NT2/D1 (cell line): ENCODE results near the gene GPR62.

Source experiments
- DNase-seq: peaks from one replicate; pipeline ENCODE4 v3.0.0-alpha.2; 2011; ENCODE audit warnings: low read depth, low spot score
- H3K27me3 ChIP-seq: 2 replicates; pipeline ENCODE4 v1.6.0; 2011; ENCODE audit warnings: mild to moderate bottlenecking; ENCODE audit not compliant: insufficient read length, insufficient read depth
- H3K36me3 ChIP-seq: 2 replicates; pipeline ENCODE4 v1.6.1; 2011; ENCODE audit warnings: mild to moderate bottlenecking, low read length, mixed read lengths; ENCODE audit not compliant: insufficient read depth, insufficient read length
- H3K4me1 ChIP-seq: 2 replicates; pipeline ENCODE4 v1.5.1; 2011; ENCODE audit not compliant: insufficient read depth, insufficient read length
- H3K4me3 ChIP-seq: 2 replicates; pipeline ENCODE4 v1.5.1; 2011; ENCODE audit warnings: low read depth; ENCODE audit not compliant: insufficient read length
- H3K9ac ChIP-seq: 2 replicates; pipeline ENCODE4 v1.6.0; 2011; ENCODE audit warnings: low read depth; ENCODE audit not compliant: insufficient read length
- H3K9me3 ChIP-seq: 2 replicates; pipeline ENCODE4 v1.5.1; 2011; ENCODE audit warnings: mild to moderate bottlenecking, low read length; ENCODE audit not compliant: insufficient read depth
- SUZ12 ChIP-seq: IDR thresholded peaks from 2 replicates; pipeline ENCODE4 v1.6.1; 2011; ENCODE audit not compliant: insufficient read length, insufficient read depth; ENCODE audit errors: extremely low read depth
- YY1 ChIP-seq: IDR thresholded peaks from 2 replicates; pipeline ENCODE4 v1.6.1; 2011; ENCODE audit not compliant: insufficient read length, insufficient read depth
- ZNF274 ChIP-seq: IDR thresholded peaks from 2 replicates; pipeline ENCODE4 v1.6.1; 2011; ENCODE audit warnings: mild to moderate bottlenecking, low read depth, low read length

Gene GPR62

GRCh38 chr3:51960386-51960785 is 5.2 kb downstream of the GPR62 start:
- H3K4me1 ChIP-seq: peaks cover 27% of the 10 kb centered on the region
- no peak for DNase-seq
- TF ChIP-seq ZNF274 (no peak), SUZ12 (no peak), YY1 (no peak)
- no peak overlapping the region for H3K4me3 ChIP-seq
- peaks cover 63% of the 10 kb centered on the region for H3K36me3 ChIP-seq
- H3K9me3 ChIP-seq: no peaks in the 10 kb centered on the region
- peak overlapping the region; percentile 18 for H3K9ac ChIP-seq
- peaks cover 3% of the 10 kb centered on the region for H3K27me3 ChIP-seq

- Histone ChIP-seq H3K4me1 (peaks cover 30% of the 10 kb centered on the region), H3K36me3 (peaks cover 64% of the 10 kb centered on the region)
- TF ChIP-seq YY1 (no peak), SUZ12 (no peak), ZNF274 (no peak)
Observed at GRCh38 chr3:51961011-51961410, 5.8 kb downstream of the GPR62 start.

DNA sequence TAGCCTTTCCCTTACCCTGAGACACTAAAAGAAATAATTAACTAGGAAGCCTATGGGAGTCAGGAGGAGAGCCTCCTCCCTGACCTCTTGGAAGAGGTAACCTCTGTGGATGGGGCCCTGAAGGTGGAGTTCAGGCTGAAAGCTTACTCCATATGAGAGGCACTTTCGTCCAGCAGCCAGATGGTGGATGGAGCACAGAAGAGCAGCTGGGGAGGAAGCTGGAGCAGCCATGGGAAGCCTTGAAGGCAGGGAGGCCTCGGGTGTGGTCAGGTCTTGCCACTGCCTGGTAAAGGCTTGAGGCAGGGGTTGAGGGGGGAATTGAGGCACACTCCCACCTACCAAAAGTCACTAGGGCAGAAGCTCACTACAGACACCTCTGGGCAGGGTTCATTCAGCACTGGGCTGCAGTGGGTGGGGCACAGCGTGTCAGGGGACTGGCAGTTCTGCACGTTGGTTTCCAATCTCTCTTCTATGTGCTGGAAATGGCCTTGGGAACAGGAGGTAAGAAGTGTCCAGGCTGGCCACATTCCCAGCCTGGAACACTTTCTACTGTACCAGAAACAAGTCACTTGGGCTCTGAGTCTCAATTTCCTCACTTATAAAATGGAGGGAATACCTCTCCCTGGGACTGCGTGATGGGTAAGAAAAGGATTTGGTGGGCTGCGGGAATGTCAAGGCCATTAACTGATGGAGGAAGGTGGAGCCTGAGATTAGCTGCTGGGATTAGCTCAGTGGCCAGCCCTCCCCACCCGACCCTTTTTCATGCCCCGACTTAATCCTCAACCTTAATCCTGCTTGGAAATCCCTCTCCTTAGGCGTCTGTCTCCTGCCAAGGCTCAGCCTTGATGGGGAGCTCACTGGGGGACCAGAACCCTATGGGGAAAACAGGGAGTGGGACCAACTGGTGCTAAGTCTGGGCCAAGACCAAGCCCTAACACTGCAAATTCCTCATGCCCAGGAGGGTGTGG is 6.7 kb downstream of the GPR62 start:
- no peaks in the 10 kb centered on the region for H3K27me3 ChIP-seq
- H3K36me3 ChIP-seq: peaks cover 64% of the 10 kb centered on the region
- H3K9ac ChIP-seq: no peak overlapping the region
- H3K9me3 ChIP-seq: no peaks in the 10 kb centered on the region
- peaks cover 30% of the 10 kb centered on the region for H3K4me1 ChIP-seq
- TF ChIP-seq SUZ12 (no peak), YY1 (no peak), ZNF274 (no peak)
- no peak for DNase-seq
- H3K4me3 ChIP-seq: no peak overlapping the region

More at GRCh38 chr3:51961011-51961410, 5.8 kb downstream of the GPR62 start:
- DNase-seq: no peak
- Histone ChIP-seq H3K9ac (no peak overlapping the region), H3K27me3 (no peaks in the 10 kb centered on the region), H3K9me3 (no peaks in the 10 kb centered on the region), H3K4me3 (no peak overlapping the region)

DNA sequence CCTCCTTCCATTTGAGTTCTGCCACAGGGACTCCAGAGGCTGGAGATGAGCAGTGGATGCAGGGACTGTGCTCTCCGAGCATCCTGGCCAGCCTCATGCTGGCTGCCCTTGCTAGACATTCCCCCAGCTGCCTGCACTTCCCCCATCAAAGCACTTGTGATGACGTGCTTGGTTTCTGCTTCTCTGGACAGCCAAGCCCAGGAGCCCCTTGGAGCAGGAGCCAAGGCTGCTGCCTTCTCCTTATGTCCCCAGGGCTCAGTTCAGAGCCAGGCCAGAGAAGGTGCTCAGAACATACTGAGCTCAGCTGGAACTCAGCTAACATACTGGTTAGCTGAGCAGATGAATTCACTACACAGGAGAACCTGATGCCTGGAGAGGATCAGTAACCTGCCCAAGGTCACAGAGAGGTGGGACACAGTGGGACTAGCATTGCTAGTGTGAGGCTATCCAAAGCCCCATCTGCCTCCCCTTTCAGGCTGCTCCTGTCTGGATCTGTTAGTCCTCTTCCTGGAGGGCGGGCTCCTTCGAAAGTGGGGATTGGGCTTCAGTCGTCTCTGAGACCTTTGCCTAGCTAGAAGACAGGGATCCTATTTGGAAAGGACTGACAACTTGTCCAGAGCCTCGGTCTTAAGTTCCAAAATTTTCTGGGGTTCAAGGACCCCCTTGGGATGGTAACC is 7.8 kb downstream of the GPR62 start:
- TF ChIP-seq ZNF274 (no peak), SUZ12 (no peak), YY1 (no peak)
- Histone ChIP-seq H3K27me3 (no peaks in the 10 kb centered on the region), H3K36me3 (peaks cover 54% of the 10 kb centered on the region)

DNA sequence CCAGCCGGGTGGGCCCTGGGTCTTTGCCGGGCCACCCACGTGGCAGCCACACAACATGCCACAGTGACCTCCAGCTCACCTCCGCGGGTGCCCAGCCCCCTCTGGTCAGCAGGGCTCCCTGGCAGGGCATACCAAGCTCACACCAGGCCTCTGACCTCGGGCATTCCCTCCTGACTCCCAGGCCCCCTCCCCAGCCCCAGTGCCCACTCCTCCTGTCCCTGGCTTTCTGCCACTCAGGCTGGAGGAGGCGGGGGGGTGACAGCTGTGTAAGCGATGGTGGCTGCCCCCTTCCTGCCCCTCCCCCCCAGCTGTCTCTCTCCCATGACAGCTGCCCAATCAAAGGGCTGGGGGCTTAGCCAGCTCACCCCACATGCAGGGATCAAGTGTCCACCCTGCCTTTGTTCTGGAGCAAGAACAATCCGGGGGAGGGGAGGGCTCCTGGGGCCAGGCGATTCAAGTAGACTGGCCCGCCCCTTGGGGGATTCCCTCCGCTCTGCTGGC is 8.8 kb downstream of the GPR62 start:
- H3K4me1 ChIP-seq: peaks cover 38% of the 10 kb centered on the region
- H3K36me3 ChIP-seq: peaks cover 44% of the 10 kb centered on the region
- no peaks in the 10 kb centered on the region for H3K27me3 ChIP-seq
- H3K9ac ChIP-seq: peak overlapping the region; percentile 32
- DNase-seq: no peak
- TF ChIP-seq SUZ12 (no peak), YY1 (no peak), ZNF274 (no peak)
- H3K4me3 ChIP-seq: no peak overlapping the region
- H3K9me3 ChIP-seq: no peaks in the 10 kb centered on the region

More for the DNA sequence above, 7.8 kb downstream of the GPR62 start:
- H3K9ac ChIP-seq: no peak overlapping the region
- H3K4me1 ChIP-seq: peaks cover 31% of the 10 kb centered on the region
- no peak for DNase-seq
- H3K9me3 ChIP-seq: no peaks in the 10 kb centered on the region
- no peak overlapping the region for H3K4me3 ChIP-seq

- H3K4me3 ChIP-seq: no peak overlapping the region
- peak overlapping the region; percentile 32 for H3K9ac ChIP-seq
- H3K36me3 ChIP-seq: peaks cover 41% of the 10 kb centered on the region
- no peaks in the 10 kb centered on the region for H3K9me3 ChIP-seq
- TF ChIP-seq ZNF274: no peak
- no peak for TF ChIP-seq SUZ12
- TF ChIP-seq YY1: no peak
- peaks cover 41% of the 10 kb centered on the region for H3K4me1 ChIP-seq
- DNase-seq: no peak
- H3K27me3 ChIP-seq: no peaks in the 10 kb centered on the region
Observed at GRCh38 chr3:51964521-51964920, 9.3 kb downstream of the GPR62 start.

DNA sequence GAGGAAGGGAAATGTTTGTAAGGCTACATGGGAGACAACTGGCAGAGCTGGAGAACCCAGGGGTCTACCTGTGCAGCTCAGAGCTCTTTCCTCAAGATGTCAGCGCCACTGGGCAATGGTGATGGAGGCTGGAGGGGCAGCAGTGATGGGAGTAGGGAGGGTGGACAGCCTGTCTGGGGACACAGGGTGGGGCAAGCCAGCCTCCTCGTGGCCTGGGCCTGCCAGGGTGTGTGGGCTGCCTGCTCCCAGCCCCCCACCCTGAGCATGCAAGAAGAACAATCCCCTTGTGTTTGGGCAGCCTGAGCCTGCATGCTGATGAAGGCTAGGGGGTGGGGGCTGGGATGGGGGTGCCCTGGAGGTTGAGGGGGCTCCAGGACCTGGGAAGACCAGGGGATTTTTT is 10.8 kb downstream of the GPR62 start:
- Histone ChIP-seq H3K9ac (no peak overlapping the region), H3K4me3 (no peak overlapping the region), H3K27me3 (no peaks in the 10 kb centered on the region), H3K9me3 (no peaks in the 10 kb centered on the region), H3K36me3 (peaks cover 40% of the 10 kb centered on the region), H3K4me1 (peaks cover 50% of the 10 kb centered on the region)
- DNase-seq: no peak
- TF ChIP-seq YY1 (no peak), SUZ12 (no peak), ZNF274 (no peak)
